Glutamatergic neuron (in vitro differentiated cells): ENCODE measurements around the gene TRIO. TPM values are rescaled to one million over a fixed set of nuclear protein-coding genes. Genes with fewer than 3 reads are reported as not detected.
A peak's percentile ranks its signal among the peaks of the same experiment; 100 is the strongest.

Source experiments
- DNase-seq: peaks from one replicate; pipeline ENCODE4 v3.0.0; 2022
- H3K27ac Mint-ChIP-seq: one replicate; pipeline ENCODE4 v1.8.0; 2020; ENCODE audit warnings: mild to moderate bottlenecking, mixed read lengths, inconsistent platforms; ENCODE audit not compliant: unreplicated experiment
- H3K27me3 Mint-ChIP-seq: one replicate; pipeline ENCODE4 v1.8.0; 2020; ENCODE audit warnings: mild to moderate bottlenecking, moderate library complexity, mixed read lengths, inconsistent platforms; ENCODE audit not compliant: unreplicated experiment
- H3K36me3 Mint-ChIP-seq: one replicate; pipeline ENCODE4 v1.8.0; 2020; ENCODE audit warnings: mild to moderate bottlenecking, mixed read lengths, inconsistent platforms; ENCODE audit not compliant: unreplicated experiment
- H3K4me1 Mint-ChIP-seq: one replicate; pipeline ENCODE4 v1.8.0; 2020; ENCODE audit warnings: mild to moderate bottlenecking, low read depth, mixed read lengths, inconsistent platforms; ENCODE audit not compliant: unreplicated experiment
- H3K4me3 Mint-ChIP-seq: one replicate; pipeline ENCODE4 v1.8.0; 2020; ENCODE audit warnings: mild to moderate bottlenecking, mixed read lengths, inconsistent platforms; ENCODE audit not compliant: unreplicated experiment
- H3K9me3 Mint-ChIP-seq: one replicate; pipeline ENCODE4 v1.8.0; 2020; ENCODE audit warnings: mild to moderate bottlenecking, moderate library complexity, mixed read lengths, inconsistent platforms; ENCODE audit not compliant: unreplicated experiment
- total RNA-seq: library from RNA; stranded (reverse); fragmentation: NEBNext Ultra II Directional; extraction: Animal tissue kit (Norgen Biotek cat#: 25700); gene quantifications from one replicate; pipeline ENCODE4 v1.2.1, GENCODE V29; 2021; ENCODE audit not compliant: unreplicated experiment
- TF ChIP-seq, protein P1 (sequence below): fragments of 200-600 bp; sonication (generic); IDR thresholded peaks from one replicate; pipeline ENCODE4 v1.5.0; 2021; ENCODE audit not compliant: partially characterized antibody, unreplicated experiment

The TRIO gene
- total RNA-seq, 1 donor from 2014 or later = 281 TPM

DNA sequence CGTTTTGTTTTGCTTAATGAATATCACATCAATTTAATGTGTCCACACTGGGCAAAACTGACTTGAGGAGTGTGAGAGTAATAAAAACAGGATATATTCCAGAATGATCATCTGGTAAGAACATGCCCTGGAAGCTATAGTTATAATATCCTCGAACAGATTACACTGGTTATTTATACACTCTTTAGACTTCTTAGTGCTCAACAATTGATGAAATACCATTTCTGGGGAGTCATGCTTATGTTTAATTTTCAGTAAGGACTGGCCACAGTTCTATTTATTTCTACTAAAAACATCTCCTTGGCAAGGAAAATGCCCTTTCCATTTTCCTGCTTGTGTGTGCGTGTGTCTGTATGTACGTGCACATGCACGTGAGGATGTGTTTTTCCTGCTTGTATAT, 205.0 kb downstream of the TRIO start:
- Mint-ChIP-seq H3K9me3 (peaks cover 7% of the 10 kb centered on the region), H3K27ac (no peak overlapping the region), H3K27me3 (peaks cover 9% of the 10 kb centered on the region)

DNA sequence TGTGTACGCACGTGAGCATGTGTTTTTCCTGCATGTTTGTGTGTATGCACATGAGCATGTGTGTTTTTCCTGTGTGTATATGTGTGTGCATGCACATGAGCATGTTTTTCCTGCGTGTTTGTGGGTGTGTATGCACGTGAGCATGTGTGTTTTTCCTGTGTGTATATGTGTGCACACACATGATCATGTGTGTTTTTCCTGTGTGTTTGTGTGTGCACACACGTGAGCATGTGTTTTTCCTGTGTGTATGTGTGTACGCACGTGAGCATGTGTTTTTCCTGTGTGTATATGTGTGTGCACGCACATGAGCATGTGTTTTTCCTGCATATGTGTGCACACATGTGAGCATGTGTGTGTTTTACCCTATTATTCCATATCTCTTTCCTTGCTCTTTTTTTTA, 205.9 kb downstream of the TRIO start:
- TF ChIP-seq, protein P1, sequence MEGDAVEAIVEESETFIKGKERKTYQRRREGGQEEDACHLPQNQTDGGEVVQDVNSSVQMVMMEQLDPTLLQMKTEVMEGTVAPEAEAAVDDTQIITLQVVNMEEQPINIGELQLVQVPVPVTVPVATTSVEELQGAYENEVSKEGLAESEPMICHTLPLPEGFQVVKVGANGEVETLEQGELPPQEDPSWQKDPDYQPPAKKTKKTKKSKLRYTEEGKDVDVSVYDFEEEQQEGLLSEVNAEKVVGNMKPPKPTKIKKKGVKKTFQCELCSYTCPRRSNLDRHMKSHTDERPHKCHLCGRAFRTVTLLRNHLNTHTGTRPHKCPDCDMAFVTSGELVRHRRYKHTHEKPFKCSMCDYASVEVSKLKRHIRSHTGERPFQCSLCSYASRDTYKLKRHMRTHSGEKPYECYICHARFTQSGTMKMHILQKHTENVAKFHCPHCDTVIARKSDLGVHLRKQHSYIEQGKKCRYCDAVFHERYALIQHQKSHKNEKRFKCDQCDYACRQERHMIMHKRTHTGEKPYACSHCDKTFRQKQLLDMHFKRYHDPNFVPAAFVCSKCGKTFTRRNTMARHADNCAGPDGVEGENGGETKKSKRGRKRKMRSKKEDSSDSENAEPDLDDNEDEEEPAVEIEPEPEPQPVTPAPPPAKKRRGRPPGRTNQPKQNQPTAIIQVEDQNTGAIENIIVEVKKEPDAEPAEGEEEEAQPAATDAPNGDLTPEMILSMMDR = no peak
- Mint-ChIP-seq H3K36me3 (peaks cover 10% of the 10 kb centered on the region), H3K27me3 (peaks cover 9% of the 10 kb centered on the region), H3K4me3 (no peak overlapping the region), H3K27ac (peak overlapping the region; percentile 19), H3K9me3 (peaks cover 7% of the 10 kb centered on the region), H3K4me1 (no peaks in the 10 kb centered on the region)
- DNase-seq = no peak

More for the DNA sequence above, 205.0 kb downstream of the TRIO start:
- no peak for DNase-seq
- no peak overlapping the region for H3K4me3 Mint-ChIP-seq
- H3K36me3 Mint-ChIP-seq = peaks cover 10% of the 10 kb centered on the region
- TF ChIP-seq, protein P1 = no peak
- H3K4me1 Mint-ChIP-seq = no peaks in the 10 kb centered on the region

GRCh38 chr5:14351086-14351661, 208.0 kb downstream of the TRIO start:
- TF ChIP-seq, protein P1 = no peak
- Mint-ChIP-seq H3K9me3 (peaks cover 9% of the 10 kb centered on the region), H3K4me3 (no peak overlapping the region), H3K4me1 (peaks cover under 1% of the 10 kb centered on the region), H3K36me3 (peaks cover 14% of the 10 kb centered on the region), H3K27me3 (peaks cover 10% of the 10 kb centered on the region), H3K27ac (no peak overlapping the region)
- DNase-seq = no peak

DNA sequence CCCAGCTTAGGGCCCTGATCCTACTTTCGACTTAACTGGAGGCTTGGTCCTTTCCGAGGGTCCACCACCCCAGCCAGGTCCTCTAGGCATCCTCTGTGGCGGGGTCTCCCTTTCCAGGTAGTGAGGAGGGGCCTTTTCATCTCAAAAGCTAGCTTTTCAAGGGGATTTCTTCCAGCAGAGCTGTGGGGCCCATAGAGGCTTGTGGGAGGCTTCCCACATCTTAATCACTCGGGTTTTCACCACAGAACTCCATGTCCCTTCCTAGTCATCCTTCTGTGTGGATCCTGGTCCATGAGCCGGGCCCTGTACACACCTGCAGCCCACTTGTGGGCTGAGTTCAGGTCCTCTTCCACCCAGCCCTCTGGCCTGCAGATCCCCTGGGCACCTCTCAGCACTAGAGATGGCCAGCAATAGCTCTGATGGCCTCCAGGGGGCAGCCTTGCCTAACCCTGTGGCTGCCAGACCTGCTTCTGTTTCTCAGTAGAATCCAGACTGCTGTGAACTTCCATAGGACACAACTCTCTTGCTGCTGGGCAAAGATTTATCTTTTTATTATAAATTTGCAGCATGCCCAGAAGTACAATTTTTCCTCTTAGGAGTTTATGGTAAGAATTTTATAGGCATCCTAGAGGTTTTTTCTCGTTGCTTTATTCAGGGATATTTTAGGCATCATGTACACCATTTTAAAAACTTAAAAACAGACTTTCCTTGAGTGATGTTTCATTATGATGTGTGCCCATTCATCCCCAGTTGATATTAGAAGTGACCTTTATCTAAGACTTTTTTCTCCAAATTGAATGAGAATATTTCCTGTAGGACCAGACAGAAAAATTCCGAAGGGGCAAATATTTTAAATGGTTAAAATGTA, 208.9 kb downstream of the TRIO start:
- Mint-ChIP-seq H3K9me3 (peaks cover 10% of the 10 kb centered on the region), H3K27ac (no peak overlapping the region), H3K4me1 (peaks cover 7% of the 10 kb centered on the region), H3K36me3 (peaks cover 9% of the 10 kb centered on the region), H3K27me3 (peaks cover 11% of the 10 kb centered on the region), H3K4me3 (no peak overlapping the region)
- TF ChIP-seq, protein P1 = peak; percentile 96
- peak; percentile 78 for DNase-seq
